DND-41 (cell line): ENCODE data around the gene CYP1B1.

ENCODE experiments used
- ATAC-seq: fragments of 200-7000 bp; cut with Tn5 transposase; 3 replicates; pipeline ENCODE4 v1.9.1; 2021; ENCODE audit warnings: low read depth; ENCODE audit not compliant: insufficient read depth
- DNase-seq: peaks from one replicate; pipeline ENCODE4 v3.0.0-alpha.2; 2020
- H2AFZ ChIP-seq: 2 replicates; pipeline ENCODE4 v1.6.0; 2012; ENCODE audit warnings: low read depth, low read length
- H3K27ac ChIP-seq: 2 replicates; pipeline ENCODE4 v1.5.1; 2012; ENCODE audit warnings: low read length, inconsistent platforms
- H3K27me3 ChIP-seq: fragments of 200-600 bp; sonication (generic); 2 replicates; pipeline ENCODE4 v1.6.0; 2012; ENCODE audit warnings: low read length, mild to moderate bottlenecking, inconsistent platforms; ENCODE audit not compliant: insufficient read depth, poor library complexity
- H3K36me3 ChIP-seq: 2 replicates; pipeline ENCODE4 v1.5.1; 2012; ENCODE audit warnings: low read length, inconsistent platforms; ENCODE audit not compliant: insufficient read depth
- H3K4me1 ChIP-seq: 2 replicates; pipeline ENCODE4 v1.5.1; 2012; ENCODE audit warnings: mild to moderate bottlenecking, low read length; ENCODE audit not compliant: insufficient read depth
- H3K4me2 ChIP-seq: 2 replicates; pipeline ENCODE4 v1.6.0; 2012; ENCODE audit warnings: mild to moderate bottlenecking, moderate library complexity, low read length, inconsistent platforms; ENCODE audit not compliant: insufficient read depth
- H3K4me3 ChIP-seq, 2 experiments: fragments of 200-600 bp in 1 of 2; shearing (Covaris generic) in 1 of 2; 2 replicates each; pipeline ENCODE4 v1.5.1; 2012 to 2016; ENCODE audit warnings: inconsistent platforms in 2 of 2, low read length in 2 of 2, mild to moderate bottlenecking in 2 of 2, low read depth in 1 of 2, moderate library complexity in 1 of 2
- H3K79me2 ChIP-seq: 2 replicates; pipeline ENCODE4 v1.6.0; 2012; ENCODE audit warnings: low read length, inconsistent platforms; ENCODE audit not compliant: insufficient read depth
- H3K9ac ChIP-seq: 2 replicates; pipeline ENCODE4 v1.6.0; 2012; ENCODE audit warnings: low read depth, mild to moderate bottlenecking, inconsistent platforms, low read length, moderate library complexity
- H3K9me3 ChIP-seq: 2 replicates; pipeline ENCODE4 v1.5.1; 2012; ENCODE audit warnings: low read length, moderate library complexity, mild to moderate bottlenecking, inconsistent platforms; ENCODE audit not compliant: insufficient read depth, severe bottlenecking
- H4K20me1 ChIP-seq: 2 replicates; pipeline ENCODE4 v1.6.0; 2012; ENCODE audit warnings: low read length; ENCODE audit not compliant: insufficient read depth
- EZH2 ChIP-seq: IDR thresholded peaks from 3 replicates; pipeline ENCODE4 v1.6.1; 2012; ENCODE audit warnings: borderline replicate concordance, low read depth, mild to moderate bottlenecking, moderate library complexity, low read length, inconsistent platforms; ENCODE audit not compliant: severe bottlenecking
- TF ChIP-seq, protein P1 (sequence below): IDR thresholded peaks from 2 replicates; pipeline ENCODE4 v1.5.1; 2012; ENCODE audit warnings: borderline replicate concordance, low read length, moderate library complexity, mild to moderate bottlenecking; ENCODE audit not compliant: poor library complexity, severe bottlenecking; ENCODE audit errors: extremely low read depth

The CYP1B1 gene

GRCh38 chr2:38075507-38076151, at the start of gene CYP1B1:
CYP1B1 (minus strand) TSS chr2:38076151; CDS start chr2:38075388, 763 bp downstream.
- Histone ChIP-seq H2AFZ (no peak within 1 kb of the TSS), H3K4me2 (no peak within 1 kb of the TSS), H3K27me3 (no peaks in the 10 kb centered on the region), H4K20me1 (no peaks in the 10 kb centered on the region), H3K79me2 (no peaks in the 10 kb centered on the region), H3K9me3 (peaks cover 13% of the 10 kb centered on the region), H3K4me3 (no peak within 1 kb of the TSS), H3K9ac (no peak within 1 kb of the TSS), H3K27ac (no peak within 1 kb of the TSS), H3K36me3 (no peaks in the 10 kb centered on the region), H3K4me1 (no peaks in the 10 kb centered on the region)
- DNase-seq, result no peak
- ATAC-seq, result no peak
- TF ChIP-seq, protein P1, sequence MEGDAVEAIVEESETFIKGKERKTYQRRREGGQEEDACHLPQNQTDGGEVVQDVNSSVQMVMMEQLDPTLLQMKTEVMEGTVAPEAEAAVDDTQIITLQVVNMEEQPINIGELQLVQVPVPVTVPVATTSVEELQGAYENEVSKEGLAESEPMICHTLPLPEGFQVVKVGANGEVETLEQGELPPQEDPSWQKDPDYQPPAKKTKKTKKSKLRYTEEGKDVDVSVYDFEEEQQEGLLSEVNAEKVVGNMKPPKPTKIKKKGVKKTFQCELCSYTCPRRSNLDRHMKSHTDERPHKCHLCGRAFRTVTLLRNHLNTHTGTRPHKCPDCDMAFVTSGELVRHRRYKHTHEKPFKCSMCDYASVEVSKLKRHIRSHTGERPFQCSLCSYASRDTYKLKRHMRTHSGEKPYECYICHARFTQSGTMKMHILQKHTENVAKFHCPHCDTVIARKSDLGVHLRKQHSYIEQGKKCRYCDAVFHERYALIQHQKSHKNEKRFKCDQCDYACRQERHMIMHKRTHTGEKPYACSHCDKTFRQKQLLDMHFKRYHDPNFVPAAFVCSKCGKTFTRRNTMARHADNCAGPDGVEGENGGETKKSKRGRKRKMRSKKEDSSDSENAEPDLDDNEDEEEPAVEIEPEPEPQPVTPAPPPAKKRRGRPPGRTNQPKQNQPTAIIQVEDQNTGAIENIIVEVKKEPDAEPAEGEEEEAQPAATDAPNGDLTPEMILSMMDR, result no peak
- TF ChIP-seq EZH2, result no peak

DNA sequence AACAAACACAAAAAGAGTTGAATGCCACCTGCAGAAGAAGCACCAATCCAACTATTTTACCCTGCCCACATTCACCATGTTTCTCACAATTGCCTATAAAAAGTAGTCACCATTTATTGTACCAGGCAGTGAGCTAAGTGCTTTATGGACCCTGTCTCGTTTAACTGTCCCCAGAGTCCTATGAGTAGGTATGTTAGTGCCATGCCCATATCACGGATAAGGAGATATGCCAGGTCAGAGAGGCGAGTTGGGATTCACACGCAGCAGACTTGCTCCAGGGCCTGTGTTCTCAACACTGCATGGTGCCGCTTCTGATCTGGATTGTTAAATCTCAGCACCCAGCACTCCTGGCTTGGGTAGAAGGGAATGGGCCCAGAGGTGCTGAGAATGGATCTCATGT, 49.1 kb upstream of the CYP1B1 start:
- no peaks in the 10 kb centered on the region for H3K36me3 ChIP-seq
- H3K4me3 ChIP-seq, result no peak overlapping the region
- H3K9ac ChIP-seq, result no peak overlapping the region
- H2AFZ ChIP-seq, result no peak overlapping the region
- TF ChIP-seq EZH2, result no peak
- TF ChIP-seq, protein P1, result no peak
- DNase-seq (no peak), ATAC-seq (no peak)
- H3K79me2 ChIP-seq, result no peaks in the 10 kb centered on the region
- H3K4me2 ChIP-seq, result no peak overlapping the region
- no peaks in the 10 kb centered on the region for H3K4me1 ChIP-seq
- no peak overlapping the region for H3K27ac ChIP-seq
- H3K27me3 ChIP-seq, result peaks cover 12% of the 10 kb centered on the region
- H3K9me3 ChIP-seq, result peaks cover 10% of the 10 kb centered on the region
- H4K20me1 ChIP-seq, result no peaks in the 10 kb centered on the region

DNA sequence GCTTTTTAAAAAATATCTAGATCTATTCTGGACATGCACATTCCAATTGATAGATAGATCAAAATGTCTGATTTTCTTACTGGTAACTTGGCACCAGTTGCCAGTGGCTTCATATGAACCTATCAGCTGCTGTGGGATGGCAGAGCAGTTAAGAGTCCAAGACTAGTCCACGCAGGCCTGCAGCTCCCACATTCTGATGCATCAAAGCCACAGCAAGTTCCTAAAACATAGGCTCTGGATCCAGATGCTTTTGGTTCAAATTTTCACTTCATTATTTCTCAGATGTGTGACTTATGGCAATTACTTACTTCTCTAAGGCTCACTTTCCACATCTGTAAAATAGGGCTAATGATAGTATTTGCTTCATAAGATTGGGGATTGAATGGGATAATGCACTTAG, 48.0 kb upstream of the CYP1B1 start:
- Histone ChIP-seq H2AFZ (no peak overlapping the region), H3K4me1 (no peaks in the 10 kb centered on the region), H3K4me2 (no peak overlapping the region), H3K79me2 (no peaks in the 10 kb centered on the region), H3K9ac (no peak overlapping the region), H3K27ac (no peak overlapping the region), H3K4me3 (no peak overlapping the region), H3K9me3 (peaks cover 10% of the 10 kb centered on the region), H4K20me1 (no peaks in the 10 kb centered on the region), H3K36me3 (no peaks in the 10 kb centered on the region), H3K27me3 (peaks cover 17% of the 10 kb centered on the region)
- TF ChIP-seq, protein P1, result no peak
- no peak for TF ChIP-seq EZH2
- DNase-seq, result no peak
- ATAC-seq, result no peak

DNA sequence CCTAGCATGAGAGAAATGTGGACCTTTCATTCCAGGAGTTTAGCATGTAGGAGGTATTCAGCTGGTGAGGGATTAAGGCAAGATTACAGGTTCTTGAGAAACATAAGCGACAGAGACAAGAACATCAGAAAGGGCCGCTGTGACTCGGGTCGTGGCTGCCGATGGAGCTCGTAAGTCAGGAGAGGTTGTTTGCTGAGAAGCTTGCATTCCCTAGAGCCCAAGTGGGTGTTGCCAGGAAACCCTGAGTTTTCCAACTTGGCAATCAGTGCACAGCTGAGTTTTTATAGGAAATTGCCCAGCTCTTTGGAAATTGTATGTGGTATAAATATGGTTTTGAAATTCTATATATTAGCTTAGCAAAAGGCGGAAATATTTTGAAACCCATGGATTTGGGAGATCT, 46.4 kb upstream of the CYP1B1 start:
- peaks cover 17% of the 10 kb centered on the region for H3K27me3 ChIP-seq
- no peaks in the 10 kb centered on the region for H3K36me3 ChIP-seq
- no peak overlapping the region for H3K4me3 ChIP-seq
- H3K4me1 ChIP-seq, result no peaks in the 10 kb centered on the region
- no peak for ATAC-seq
- H4K20me1 ChIP-seq, result no peaks in the 10 kb centered on the region
- no peaks in the 10 kb centered on the region for H3K79me2 ChIP-seq
- DNase-seq, result no peak
- H3K27ac ChIP-seq, result no peak overlapping the region
- peaks cover 4% of the 10 kb centered on the region for H3K9me3 ChIP-seq
- TF ChIP-seq EZH2, result no peak
- TF ChIP-seq, protein P1, result no peak
- H2AFZ ChIP-seq, result no peak overlapping the region
- H3K9ac ChIP-seq, result no peak overlapping the region
- H3K4me2 ChIP-seq, result no peak overlapping the region
